Neuronal stem cell (in vitro differentiated cells): Measurements from ENCODE around the gene MPIG6B.

ENCODE experiments used
- DNase-seq: peaks from one replicate; pipeline ENCODE4 v3.0.0-alpha.2; 2013; ENCODE audit warnings: low spot score
- H2AFZ ChIP-seq: one replicate; pipeline ENCODE4 v1.6.1; 2013; ENCODE audit warnings: mild to moderate bottlenecking, low read length, inconsistent platforms
- H2AK5ac ChIP-seq: 2 replicates; pipeline ENCODE4 v1.6.1; 2013; ENCODE audit warnings: low read depth, mild to moderate bottlenecking, inconsistent platforms, low read length, moderate library complexity, mixed read lengths
- H2BK120ac ChIP-seq: 2 replicates; pipeline ENCODE4 v1.6.1; 2013; ENCODE audit warnings: low read depth, mild to moderate bottlenecking, inconsistent platforms, low read length, moderate library complexity, mixed read lengths
- H2BK12ac ChIP-seq: one replicate; pipeline ENCODE4 v1.6.1; 2013; ENCODE audit warnings: low read length, inconsistent platforms
- H2BK15ac ChIP-seq: 2 replicates; pipeline ENCODE4 v1.6.1; 2013; ENCODE audit warnings: mild to moderate bottlenecking, low read length, inconsistent platforms, mixed read lengths
- H2BK5ac ChIP-seq: one replicate; pipeline ENCODE4 v1.6.1; 2013; ENCODE audit warnings: inconsistent platforms, mild to moderate bottlenecking, low read length, moderate library complexity
- H3K14ac ChIP-seq: one replicate; pipeline ENCODE4 v1.6.1; 2013; ENCODE audit warnings: low read length, inconsistent platforms
- H3K18ac ChIP-seq: 2 replicates; pipeline ENCODE4 v1.6.1; 2013; ENCODE audit warnings: low read length, inconsistent platforms
- H3K23ac ChIP-seq: 2 replicates; pipeline ENCODE4 v1.6.1; 2013; ENCODE audit warnings: low read depth, mild to moderate bottlenecking, mixed read lengths, low read length, inconsistent platforms; ENCODE audit not compliant: poor library complexity
- H3K27ac ChIP-seq: replicated peaks from 3 replicates; pipeline ENCODE4 v1.5.1; 2013; ENCODE audit warnings: low read length, inconsistent platforms
- H3K27me3 ChIP-seq, 3 experiments: 2 replicates each; pipeline ENCODE4 v1.6.1; 2013; ENCODE audit warnings: low read length in 3 of 3, mild to moderate bottlenecking in 2 of 3, inconsistent platforms in 1 of 3, low read depth in 1 of 3, mixed read lengths in 1 of 3, moderate library complexity in 1 of 3; ENCODE audit not compliant: control insufficient read depth in 3 of 3, insufficient read depth in 3 of 3
- H3K36me3 ChIP-seq, 2 donors: replicated peaks in 1 of 2; 2 replicates each; pipeline ENCODE4 v1.6.1; 2013; ENCODE audit warnings: low read length in 2 of 2; ENCODE audit not compliant: control insufficient read depth in 2 of 2, insufficient read depth in 2 of 2
- H3K4ac ChIP-seq: 2 replicates; pipeline ENCODE4 v1.6.1; 2013; ENCODE audit warnings: inconsistent platforms, mild to moderate bottlenecking, low read length, moderate library complexity
- H3K4me1 ChIP-seq, 2 donors: 1 replicate in 1 of 2; 2 replicates in 1 of 2; pipeline ENCODE4 v1.6.1; 2013; ENCODE audit warnings: low read length in 2 of 2, low read depth in 1 of 2; ENCODE audit not compliant: control insufficient read depth in 2 of 2, insufficient read depth in 1 of 2
- H3K4me2 ChIP-seq: one replicate; pipeline ENCODE4 v1.6.1; 2013; ENCODE audit warnings: mild to moderate bottlenecking, low read length, inconsistent platforms; ENCODE audit not compliant: insufficient read depth, poor library complexity, severe bottlenecking
- H3K4me3 ChIP-seq, 2 donors: 2 replicates each; pipeline ENCODE4 v1.5.1; 2013; ENCODE audit warnings: low read length in 2 of 2, mild to moderate bottlenecking in 2 of 2, inconsistent platforms in 1 of 2, moderate library complexity in 1 of 2
- H3K79me1 ChIP-seq: one replicate; pipeline ENCODE4 v1.6.1; 2013; ENCODE audit warnings: low read depth, mild to moderate bottlenecking, inconsistent platforms, low read length, moderate library complexity
- H3K9ac ChIP-seq: one replicate; pipeline ENCODE4 v1.6.1; 2013; ENCODE audit warnings: mild to moderate bottlenecking, low read depth, low read length, inconsistent platforms; ENCODE audit not compliant: poor library complexity
- H3K9me3 ChIP-seq, 2 donors: replicated peaks in 1 of 2; 2 replicates each; pipeline versions ENCODE3 to v1.6.1; 2013; ENCODE audit warnings: low read length in 2 of 2, mild to moderate bottlenecking in 2 of 2, inconsistent platforms in 1 of 2, low read depth in 1 of 2, mixed read lengths in 1 of 2, moderate library complexity in 1 of 2; ENCODE audit not compliant: control insufficient read depth in 2 of 2, insufficient read depth in 1 of 2
- H4K8ac ChIP-seq: one replicate; pipeline ENCODE4 v1.6.1; 2013; ENCODE audit warnings: low read depth, mild to moderate bottlenecking, inconsistent platforms, low read length, moderate library complexity
- H4K91ac ChIP-seq: one replicate; pipeline ENCODE4 v1.6.1; 2013; ENCODE audit warnings: low read length, low read depth, mild to moderate bottlenecking, inconsistent platforms; ENCODE audit not compliant: poor library complexity
- WGBS, 2 donors: extraction: QIAGEN DNeasy Blood & Tissue Kit; methylation state at CpG; one replicate each; pipeline ENCODE4 v1.1.7; 2013; ENCODE audit warnings: missing lambda C conversion rate in 2 of 2, mixed read lengths in 1 of 2; ENCODE audit not compliant: insufficient read length in 2 of 2, insufficient replicate concordance in 1 of 2; ENCODE audit errors: extremely low coverage in 2 of 2; 5-methylcytosine and 5-hydroxymethylcytosine counted together

MPIG6B gene

GRCh38 chr6:31761343-31761742, 38.2 kb downstream of the MPIG6B start:
- H2BK15ac ChIP-seq: no peak overlapping the region
- H3K4me3 ChIP-seq: no peak overlapping the region
- peaks cover 15 to 20% of the 10 kb centered on the region in 2 donors for H3K4me1 ChIP-seq
- H3K14ac ChIP-seq: no peak overlapping the region
- no peaks in the 10 kb centered on the region for H3K79me1 ChIP-seq
- no peaks in the 10 kb centered on the region for H3K27me3 ChIP-seq
- H3K4ac ChIP-seq: no peak overlapping the region
- no peak overlapping the region for H3K27ac ChIP-seq
- no peak overlapping the region for H2AFZ ChIP-seq
- H2BK5ac ChIP-seq: no peak overlapping the region
- no CpG with 5 or more reads among the region's 8 CpGs for WGBS, 2 donors
- H2BK12ac ChIP-seq: no peak overlapping the region
- H2AK5ac ChIP-seq: no peak overlapping the region
- H3K4me2 ChIP-seq: no peak overlapping the region
- H3K9ac ChIP-seq: no peak overlapping the region
- no peaks in the 10 kb centered on the region for H3K9me3 ChIP-seq
- no peak overlapping the region for H4K91ac ChIP-seq
- H2BK120ac ChIP-seq: no peak overlapping the region
- no peak overlapping the region for H3K23ac ChIP-seq
- no peak for DNase-seq
- no peak overlapping the region for H4K8ac ChIP-seq
- H3K36me3 ChIP-seq: peaks cover 15 to 79% of the 10 kb centered on the region in 2 donors
- H3K18ac ChIP-seq: no peak overlapping the region

DNA sequence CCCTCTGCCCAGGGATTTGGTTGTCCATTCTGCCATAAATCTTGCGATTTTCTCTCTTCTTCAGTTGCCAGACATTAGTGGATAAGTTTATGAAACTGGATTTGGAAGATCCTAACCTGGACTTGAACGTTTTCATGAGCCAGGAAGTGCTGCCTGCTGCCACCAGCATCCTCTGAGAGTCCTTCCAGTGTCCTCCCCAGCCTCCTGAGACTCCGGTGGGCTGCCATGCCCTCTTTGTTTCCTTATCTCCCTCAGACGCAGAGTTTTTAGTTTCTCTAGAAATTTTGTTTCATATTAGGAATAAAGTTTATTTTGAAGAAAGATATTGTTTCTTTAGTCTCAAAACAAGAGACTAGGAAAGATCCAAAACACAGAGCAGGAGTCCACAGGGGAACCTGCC, 39.2 kb downstream of the MPIG6B start, which contains the start of gene SAPCD1:
Gene SAPCD1 (plus strand): TSS at position 301 of the 400 bp plus-strand sequence. CDS start 399 bp downstream, outside the sequence.
- Histone ChIP-seq H4K8ac (peak within 1 kb of the TSS; percentile 97), H3K9ac (peak within 1 kb of the TSS; percentile 75), H3K9me3 (no peaks in the 10 kb centered on the region), H4K91ac (peak within 1 kb of the TSS; percentile 95), H3K4me3 (no peak within 1 kb of the TSS), H3K27me3 (no peaks in the 10 kb centered on the region), H2BK15ac (peak within 1 kb of the TSS; percentile 84), H3K18ac (peak within 1 kb of the TSS; percentile 97), H3K4me1 (peaks cover 15 to 23% of the 10 kb centered on the region in 2 donors), H3K36me3 (peaks cover 15 to 77% of the 10 kb centered on the region in 2 donors), H3K23ac (peak within 1 kb of the TSS; percentile 89), H2BK5ac (peak within 1 kb of the TSS; percentile 96), H3K14ac (peak within 1 kb of the TSS; percentile 95), H2AFZ (peak within 1 kb of the TSS; percentile 37), H3K27ac (peak within 1 kb of the TSS; percentile 86), H2AK5ac (peak within 1 kb of the TSS; percentile 95), H2BK12ac (peak within 1 kb of the TSS; percentile 95), H3K4ac (peak within 1 kb of the TSS; percentile 93), H3K79me1 (no peaks in the 10 kb centered on the region), H2BK120ac (peak within 1 kb of the TSS; percentile 63), H3K4me2 (peak within 1 kb of the TSS; percentile 21)
- no CpG with 5 or more reads among the region's 4 CpGs for WGBS, 2 donors
- no peak for DNase-seq

DNA sequence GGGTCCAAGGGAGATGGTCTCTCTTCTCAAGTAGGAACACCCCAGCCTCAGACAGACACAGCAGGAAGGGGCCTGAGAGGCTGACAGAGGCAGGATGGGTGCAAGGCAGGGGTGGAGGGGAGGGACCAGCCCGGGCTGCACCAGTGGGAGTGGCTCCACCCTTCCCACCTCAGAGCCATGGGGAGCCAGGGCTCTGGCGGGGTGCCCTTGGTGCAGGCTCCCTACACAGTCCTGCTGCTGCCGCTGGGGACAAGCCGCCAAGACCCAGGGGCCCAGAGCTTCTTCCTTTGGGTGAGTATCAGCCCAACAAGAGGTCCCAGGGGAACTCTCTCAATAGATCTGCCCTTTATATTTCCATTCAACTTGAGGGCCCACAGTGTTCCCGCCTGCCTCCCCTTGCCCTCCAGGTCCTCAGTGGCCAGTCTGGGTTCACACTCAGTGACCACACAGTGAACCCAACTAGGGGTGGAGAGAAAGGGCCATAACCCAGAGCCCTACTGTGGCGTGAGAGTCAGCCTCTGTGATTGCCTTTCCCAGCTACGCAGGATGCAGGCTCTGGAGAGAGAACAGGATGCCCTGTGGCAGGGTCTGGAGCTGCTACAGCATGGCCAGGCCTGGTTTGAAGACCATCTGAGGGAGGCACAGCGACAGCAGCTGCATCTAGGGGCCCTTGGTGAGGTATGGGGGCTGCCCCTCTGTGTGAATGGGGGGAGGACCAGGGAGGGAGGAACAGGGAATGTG, 39.9 kb downstream of the MPIG6B start:
- Histone ChIP-seq H2BK5ac (peak overlapping the region; percentile 96), H2AFZ (peak overlapping the region; percentile 37), H2BK120ac (peak overlapping the region; percentile 63), H3K4me1 (peaks cover 15 to 23% of the 10 kb centered on the region in 2 donors), H2BK15ac (peak overlapping the region; percentile 84), H3K4me3 (no peak overlapping the region), H3K9ac (peak overlapping the region; percentile 75), H3K4me2 (peak overlapping the region; percentile 21), H3K79me1 (no peaks in the 10 kb centered on the region), H3K27me3 (no peaks in the 10 kb centered on the region), H4K8ac (peak overlapping the region; percentile 97), H3K9me3 (no peaks in the 10 kb centered on the region), H2BK12ac (peak overlapping the region; percentile 95), H3K23ac (peak overlapping the region; percentile 89), H3K27ac (peak overlapping the region; percentile 86), H3K14ac (peak overlapping the region; percentile 95), H4K91ac (peak overlapping the region; percentile 95), H3K36me3 (peaks cover 15 to 70% of the 10 kb centered on the region in 2 donors), H3K18ac (peak overlapping the region; percentile 97), H3K4ac (peak overlapping the region; percentile 93), H2AK5ac (peak overlapping the region; percentile 95)
- DNase-seq: no peak
- no CpG with 5 or more reads among the region's 8 CpGs for WGBS, 2 donors

GRCh38 chr6:31763619-31763940, 40.4 kb downstream of the MPIG6B start:
- H2BK5ac ChIP-seq: peak overlapping the region; percentile 96
- H3K23ac ChIP-seq: peak overlapping the region; percentile 89
- peaks cover 15 to 23% of the 10 kb centered on the region in 2 donors for H3K4me1 ChIP-seq
- no peak overlapping the region for H3K4me3 ChIP-seq
- no peaks in the 10 kb centered on the region for H3K9me3 ChIP-seq
- H3K4ac ChIP-seq: peak overlapping the region; percentile 93
- H2BK12ac ChIP-seq: peak overlapping the region; percentile 77
- no peak overlapping the region for H4K91ac ChIP-seq
- H2AK5ac ChIP-seq: peak overlapping the region; percentile 95
- peak overlapping the region; percentile 21 for H3K4me2 ChIP-seq
- no peak overlapping the region for H3K14ac ChIP-seq
- H2BK120ac ChIP-seq: peak overlapping the region; percentile 63
- no peaks in the 10 kb centered on the region for H3K79me1 ChIP-seq
- DNase-seq: peak; percentile 71
- peak overlapping the region; percentile 97 for H3K18ac ChIP-seq
- H4K8ac ChIP-seq: peak overlapping the region; percentile 97
- no CpG with 5 or more reads among the region's 1 CpG for WGBS, 2 donors
- peak overlapping the region; percentile 37 for H2AFZ ChIP-seq
- H3K27me3 ChIP-seq: no peaks in the 10 kb centered on the region
- peak overlapping the region; percentile 84 for H2BK15ac ChIP-seq
- no peak overlapping the region for H3K9ac ChIP-seq
- H3K36me3 ChIP-seq: peaks cover 13 to 65% of the 10 kb centered on the region in 2 donors
- H3K27ac ChIP-seq: peak overlapping the region; percentile 86
